Activated T-helper 1 cell treated with anti-CD3 and anti-CD28 coated beads, Interleukin-12 subunit alpha, Interleukin-12 subunit beta, Interleukin-2, Interleukin-4 antibody, amounts not matched to agents 30 ng/mL and 10 ng/mL and 1 ng/mL, durations not matched to agents 14 hours and 24 hours and 36 hours (primary cell): ENCODE results near the gene MRPL14. TPM values are rescaled to one million over a fixed set of nuclear protein-coding genes. Genes with fewer than 3 reads are reported as not detected.
A peak's percentile ranks its signal among the peaks of the same experiment; 100 is the strongest.

Experiments
- DNase-seq: peaks from one replicate; pipeline ENCODE4 v3.0.0; 2021; ENCODE audit warnings: low spot score
- H3K27ac Mint-ChIP-seq: one replicate; pipeline ENCODE4 v1.8.0; 2021; ENCODE audit warnings: mild to moderate bottlenecking, mixed read lengths
- H3K27me3 Mint-ChIP-seq: one replicate; pipeline ENCODE4 v1.8.0; 2022; ENCODE audit warnings: mild to moderate bottlenecking, moderate library complexity, mixed read lengths; ENCODE audit not compliant: insufficient read depth
- H3K36me3 Mint-ChIP-seq: one replicate; pipeline ENCODE4 v1.8.0; 2021; ENCODE audit warnings: low read depth, mixed read lengths
- H3K4me1 Mint-ChIP-seq: one replicate; pipeline ENCODE4 v1.8.0; 2021; ENCODE audit warnings: low read depth, mixed read lengths
- H3K4me3 Mint-ChIP-seq: one replicate; pipeline ENCODE4 v1.8.0; 2021; ENCODE audit warnings: mild to moderate bottlenecking, moderate library complexity, mixed read lengths
- H3K9me3 Mint-ChIP-seq: one replicate; pipeline ENCODE4 v1.8.0; 2021; ENCODE audit warnings: mixed read lengths
- intact Hi-C: fragments of 100-400 bp; cut with micrococcal nuclease; formaldehyde crosslinking; loops from one replicate; pipeline ENCODE4 v1.15.1; 2024
- total RNA-seq: library from RNA; stranded (reverse); gene quantifications from 2 replicates; pipeline ENCODE4 v1.2.3, GENCODE V29; 2022

Gene MRPL14
- total RNA-seq, 1 donor from 2014 or later, result 62.6 TPM

GRCh38 chr6:44128020-44128917 is 1.0 kb upstream of the MRPL14 start:
- no peak for DNase-seq
- Mint-ChIP-seq H3K27me3 (no peaks in the 10 kb centered on the region), H3K4me1 (peaks cover 41% of the 10 kb centered on the region), H3K9me3 (no peaks in the 10 kb centered on the region), H3K27ac (peak overlapping the region; percentile 49), H3K36me3 (peaks cover 18% of the 10 kb centered on the region), H3K4me3 (peak overlapping the region; percentile 81)
- intact Hi-C loops, result loop anchor here (10.0 kb wide), 1 partner anchor 1353 kb away; no protein-coding TSS in a partner anchor

- H3K9me3 Mint-ChIP-seq, result no peaks in the 10 kb centered on the region
- intact Hi-C loops, result loop anchor here (1.0 to 10.0 kb wide), 11 partner anchors 25 to 1352 kb away; partner anchors contain the start of genes CDC5L, GTPBP2, NFKBIE and VEGFA
- no peaks in the 10 kb centered on the region for H3K27me3 Mint-ChIP-seq
- peak overlapping the region; percentile 94 for H3K27ac Mint-ChIP-seq
- peak; percentile 71 for DNase-seq
- H3K4me1 Mint-ChIP-seq, result peaks cover 52% of the 10 kb centered on the region
- peak overlapping the region; percentile 90 for H3K4me3 Mint-ChIP-seq
- H3K36me3 Mint-ChIP-seq, result peaks cover 25% of the 10 kb centered on the region
These were observed 717 bp downstream of the MRPL14 start for GRCh38 chr6:44126320-44127149.

GRCh38 chr6:44123544-44123943 is 3.7 kb downstream of the MRPL14 start:
- intact Hi-C loops, result loop anchor here (10.0 kb wide), 1 partner anchor 1349 kb away; no protein-coding TSS in a partner anchor
- no peaks in the 10 kb centered on the region for H3K27me3 Mint-ChIP-seq
- peaks cover 26% of the 10 kb centered on the region for H3K36me3 Mint-ChIP-seq
- H3K27ac Mint-ChIP-seq, result no peak overlapping the region
- H3K9me3 Mint-ChIP-seq, result no peaks in the 10 kb centered on the region
- peak overlapping the region; percentile 23 for H3K4me3 Mint-ChIP-seq
- no peak for DNase-seq
- H3K4me1 Mint-ChIP-seq, result peaks cover 61% of the 10 kb centered on the region

DNA sequence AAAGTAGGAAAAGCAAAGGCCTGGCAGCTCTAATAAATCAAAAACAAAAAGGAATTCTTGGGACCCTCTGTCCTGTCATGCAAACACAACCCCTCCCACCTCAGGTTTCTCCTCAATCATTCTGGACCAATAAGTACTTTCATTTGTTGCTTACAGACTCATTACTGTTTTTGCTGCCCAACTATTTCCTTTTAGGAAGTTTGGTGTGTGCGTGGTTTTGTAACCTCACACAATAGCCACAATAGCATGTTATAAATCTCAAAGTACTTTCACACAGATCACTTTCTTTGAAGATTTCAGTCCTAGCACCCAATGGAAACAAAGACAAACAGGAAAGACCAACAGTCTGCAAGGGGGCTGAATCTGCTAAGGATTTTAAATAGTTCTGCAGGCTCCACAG is 4.5 kb downstream of the MRPL14 start:
- H3K4me3 Mint-ChIP-seq, result peak overlapping the region; percentile 23
- H3K36me3 Mint-ChIP-seq, result peaks cover 26% of the 10 kb centered on the region
- peak; percentile 10 for DNase-seq
- H3K27me3 Mint-ChIP-seq, result no peaks in the 10 kb centered on the region
- intact Hi-C loops, result loop anchor here (10.0 kb wide), 1 partner anchor 1348 kb away; no protein-coding TSS in a partner anchor
- H3K27ac Mint-ChIP-seq, result peak overlapping the region; percentile 55
- no peaks in the 10 kb centered on the region for H3K9me3 Mint-ChIP-seq
- H3K4me1 Mint-ChIP-seq, result peaks cover 66% of the 10 kb centered on the region

GRCh38 chr6:44120692-44121443 is 6.4 kb downstream of the MRPL14 start:
- DNase-seq, result no peak
- Mint-ChIP-seq H3K36me3 (peaks cover 23% of the 10 kb centered on the region), H3K27ac (no peak overlapping the region), H3K27me3 (no peaks in the 10 kb centered on the region), H3K9me3 (no peaks in the 10 kb centered on the region), H3K4me1 (peaks cover 72% of the 10 kb centered on the region), H3K4me3 (no peak overlapping the region)
- intact Hi-C loops, result loop anchor here (10.0 kb wide), 1 partner anchor 1346 kb away; no protein-coding TSS in a partner anchor

GRCh38 chr6:44119704-44120262 is 7.5 kb downstream of the MRPL14 start:
- no peak for DNase-seq
- intact Hi-C loops, result loop anchor here (10.0 kb wide), 1 partner anchor 1345 kb away; no protein-coding TSS in a partner anchor
- no peaks in the 10 kb centered on the region for H3K9me3 Mint-ChIP-seq
- H3K27ac Mint-ChIP-seq, result no peak overlapping the region
- H3K4me1 Mint-ChIP-seq, result peaks cover 70% of the 10 kb centered on the region
- H3K27me3 Mint-ChIP-seq, result no peaks in the 10 kb centered on the region
- no peak overlapping the region for H3K4me3 Mint-ChIP-seq
- peaks cover 26% of the 10 kb centered on the region for H3K36me3 Mint-ChIP-seq

- no peak overlapping the region for H3K27ac Mint-ChIP-seq
- H3K4me3 Mint-ChIP-seq, result no peak overlapping the region
- H3K36me3 Mint-ChIP-seq, result peaks cover 22% of the 10 kb centered on the region
- H3K4me1 Mint-ChIP-seq, result peaks cover 47% of the 10 kb centered on the region
- DNase-seq, result no peak
- intact Hi-C loops, result no loop called here
- no peaks in the 10 kb centered on the region for H3K27me3 Mint-ChIP-seq
- H3K9me3 Mint-ChIP-seq, result no peaks in the 10 kb centered on the region
These were observed 9.7 kb downstream of the MRPL14 start for GRCh38 chr6:44117397-44118128.

DNA sequence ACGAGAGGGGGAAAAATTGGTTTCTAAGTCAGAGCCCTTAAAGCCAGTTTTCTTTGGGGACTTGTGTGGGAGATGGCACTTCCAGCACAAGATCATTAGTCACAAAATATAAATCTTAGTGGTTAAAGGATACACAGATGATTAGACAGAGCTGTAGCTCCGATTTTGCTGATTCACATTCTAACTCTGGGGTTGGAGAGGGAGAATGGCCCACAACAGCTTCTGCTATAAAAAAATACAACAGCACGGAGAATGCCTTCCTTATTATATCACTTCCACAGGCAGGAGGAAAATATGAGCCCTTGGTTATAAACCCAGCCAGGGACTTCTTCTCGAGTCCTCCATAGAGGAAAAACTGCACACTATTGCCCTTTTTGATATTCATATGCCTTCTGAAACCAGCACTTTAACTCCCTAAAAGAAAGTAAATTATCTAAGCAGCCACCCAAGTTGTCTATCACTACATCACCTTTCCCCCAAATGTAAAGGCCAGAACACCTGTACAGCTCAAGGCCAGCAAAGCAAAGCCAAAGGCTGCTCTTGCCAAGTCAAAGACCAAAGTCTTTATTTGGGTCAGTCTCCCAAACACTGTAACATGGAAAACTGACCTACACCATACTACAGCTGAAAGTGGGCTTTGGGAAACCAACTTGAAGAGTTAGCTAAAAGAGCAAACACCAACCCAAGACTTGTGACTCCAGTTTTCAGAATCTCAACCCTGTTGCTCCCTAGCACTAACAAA is 10.4 kb downstream of the MRPL14 start:
- Mint-ChIP-seq H3K4me1 (peaks cover 49% of the 10 kb centered on the region), H3K4me3 (no peak overlapping the region), H3K9me3 (no peaks in the 10 kb centered on the region), H3K36me3 (peaks cover 26% of the 10 kb centered on the region), H3K27me3 (no peaks in the 10 kb centered on the region), H3K27ac (peak overlapping the region; percentile 64)
- DNase-seq, result no peak
- intact Hi-C loops, result no loop called here

- Mint-ChIP-seq H3K36me3 (peaks cover 35% of the 10 kb centered on the region), H3K27ac (no peak overlapping the region), H3K4me3 (no peak overlapping the region), H3K9me3 (no peaks in the 10 kb centered on the region), H3K27me3 (no peaks in the 10 kb centered on the region), H3K4me1 (peaks cover 54% of the 10 kb centered on the region)
- intact Hi-C loops, result no loop called here
- no peak for DNase-seq
These were observed 11.4 kb downstream of the MRPL14 start for GRCh38 chr6:44115866-44116265.

- intact Hi-C loops, result no loop called here
- no peak overlapping the region for H3K4me3 Mint-ChIP-seq
- H3K36me3 Mint-ChIP-seq, result peaks cover 46% of the 10 kb centered on the region
- no peak for DNase-seq
- peaks cover 42% of the 10 kb centered on the region for H3K4me1 Mint-ChIP-seq
- no peaks in the 10 kb centered on the region for H3K27me3 Mint-ChIP-seq
- no peak overlapping the region for H3K27ac Mint-ChIP-seq
- H3K9me3 Mint-ChIP-seq, result no peaks in the 10 kb centered on the region
These were observed 13.8 kb downstream of the MRPL14 start for GRCh38 chr6:44113414-44113813.
